Subcutaneous abdominal adipose tissue (tissue), 5 donors: ENCODE measurements around the gene EIPR1.

Experiments used
- H3K27ac ChIP-seq: one replicate; pipeline ENCODE4 v1.7.0; 2013; ENCODE audit warnings: low read depth, mild to moderate bottlenecking, inconsistent platforms, low read length, moderate library complexity
- H3K27me3 ChIP-seq, 5 donors: one replicate each; pipeline ENCODE4 v1.7.0; 2013; ENCODE audit warnings: low read length in 5 of 5, inconsistent platforms in 1 of 5; ENCODE audit not compliant: control insufficient read depth in 5 of 5, insufficient read depth in 4 of 5
- H3K36me3 ChIP-seq, 5 donors: one replicate each; pipeline ENCODE4 v1.7.0; 2013; ENCODE audit warnings: low read length in 5 of 5; ENCODE audit not compliant: control insufficient read depth in 5 of 5, insufficient read depth in 5 of 5
- H3K4me1 ChIP-seq, 5 donors: one replicate each; pipeline ENCODE4 v1.7.0; 2013; ENCODE audit warnings: low read length in 5 of 5, mild to moderate bottlenecking in 3 of 5, moderate library complexity in 1 of 5; ENCODE audit not compliant: control insufficient read depth in 5 of 5, insufficient read depth in 5 of 5
- H3K4me3 ChIP-seq, 5 donors: one replicate each; pipeline ENCODE4 v1.7.0; 2013; ENCODE audit warnings: low read length in 5 of 5, low read depth in 1 of 5
- H3K9ac ChIP-seq, 5 donors: one replicate each; pipeline ENCODE4 v1.7.0; 2013; ENCODE audit warnings: low read length in 5 of 5, mild to moderate bottlenecking in 4 of 5, moderate library complexity in 3 of 5
- H3K9me3 ChIP-seq, 5 donors: one replicate each; pipeline ENCODE4 v1.7.0; 2013; ENCODE audit warnings: low read length in 5 of 5; ENCODE audit not compliant: control insufficient read depth in 5 of 5
- donor health status: healthy.
- donor health status: healthy.
- donor health status: healthy.
- donor health status: healthy.
- donor health status: healthy.

Gene EIPR1

GRCh38 chr2:3309496-3310355, 67.9 kb downstream of the EIPR1 start:
- Histone ChIP-seq H3K4me1 (peaks cover 0 to 10% (median 6%) of the 10 kb centered on the region in 5 donors), H3K9me3 (no peaks in the 10 kb centered on the region), H3K27me3 (no peaks in the 10 kb centered on the region), H3K36me3 (no peaks in the 10 kb centered on the region), H3K9ac (no peak overlapping the region), H3K27ac (no peak overlapping the region), H3K4me3 (no peak overlapping the region)

- H3K4me1 ChIP-seq: peaks cover 2 to 6% (median 5%) of the 10 kb centered on the region in 5 donors
- H3K9me3 ChIP-seq: no peaks in the 10 kb centered on the region
- no peaks in the 10 kb centered on the region for H3K36me3 ChIP-seq
- no peaks in the 10 kb centered on the region for H3K27me3 ChIP-seq
- H3K9ac ChIP-seq: no peak overlapping the region
- no peak overlapping the region for H3K4me3 ChIP-seq
- no peak overlapping the region for H3K27ac ChIP-seq
These were observed 69.7 kb downstream of the EIPR1 start for GRCh38 chr2:3307901-3308300.

- H3K27ac ChIP-seq: no peak overlapping the region
- no peak overlapping the region for H3K9ac ChIP-seq
- H3K36me3 ChIP-seq: peaks cover 0 to 3% (median 0%) of the 10 kb centered on the region in 5 donors
- H3K4me1 ChIP-seq: peaks cover 2 to 7% (median 5%) of the 10 kb centered on the region in 5 donors
- no peaks in the 10 kb centered on the region for H3K9me3 ChIP-seq
- no peak overlapping the region for H3K4me3 ChIP-seq
- no peaks in the 10 kb centered on the region for H3K27me3 ChIP-seq
These were observed 70.4 kb downstream of the EIPR1 start for GRCh38 chr2:3307236-3307635.

- peaks cover 0 to 9% (median 3%) of the 10 kb centered on the region in 5 donors for H3K36me3 ChIP-seq
- H3K4me1 ChIP-seq: peaks cover 2 to 7% (median 5%) of the 10 kb centered on the region in 5 donors
- H3K4me3 ChIP-seq: no peak overlapping the region
- H3K27ac ChIP-seq: no peak overlapping the region
- H3K27me3 ChIP-seq: no peaks in the 10 kb centered on the region
- no peaks in the 10 kb centered on the region for H3K9me3 ChIP-seq
- H3K9ac ChIP-seq: no peak overlapping the region
These were observed 71.7 kb downstream of the EIPR1 start for GRCh38 chr2:3305952-3306351.

- no peak overlapping the region for H3K4me3 ChIP-seq
- no peaks in the 10 kb centered on the region for H3K9me3 ChIP-seq
- H3K4me1 ChIP-seq: peaks cover 2 to 7% (median 5%) of the 10 kb centered on the region in 5 donors
- H3K9ac ChIP-seq: no peak overlapping the region
- no peak overlapping the region for H3K27ac ChIP-seq
- no peaks in the 10 kb centered on the region for H3K27me3 ChIP-seq
- peaks cover 0 to 9% (median 3%) of the 10 kb centered on the region in 5 donors for H3K36me3 ChIP-seq
These were observed 72.2 kb downstream of the EIPR1 start for GRCh38 chr2:3305431-3305830.

GRCh38 chr2:3303583-3304406, 73.8 kb downstream of the EIPR1 start:
- Histone ChIP-seq H3K27me3 (no peaks in the 10 kb centered on the region), H3K36me3 (peaks cover 0 to 9% (median 3%) of the 10 kb centered on the region in 5 donors), H3K9ac (peak overlapping the region in 4 of 5 donors; percentile 6 to 74 (median 44)), H3K4me1 (peaks cover 2 to 7% (median 5%) of the 10 kb centered on the region in 5 donors), H3K4me3 (peak overlapping the region; percentile 45 to 59 (median 54)), H3K9me3 (no peaks in the 10 kb centered on the region), H3K27ac (no peak overlapping the region)

- Histone ChIP-seq H3K9me3 (no peaks in the 10 kb centered on the region), H3K36me3 (peaks cover 0 to 9% (median 3%) of the 10 kb centered on the region in 5 donors), H3K9ac (peak overlapping the region in 4 of 5 donors; percentile 6 to 74 (median 44)), H3K27me3 (no peaks in the 10 kb centered on the region), H3K4me1 (peaks cover 2 to 7% (median 5%) of the 10 kb centered on the region in 5 donors), H3K4me3 (peak overlapping the region; percentile 45 to 59 (median 54)), H3K27ac (no peak overlapping the region)
These were observed 74.7 kb downstream of the EIPR1 start for GRCh38 chr2:3302751-3303582.

- H3K9ac ChIP-seq: no peak overlapping the region
- H3K4me1 ChIP-seq: peaks cover 2 to 7% (median 5%) of the 10 kb centered on the region in 5 donors
- no peak overlapping the region for H3K27ac ChIP-seq
- H3K36me3 ChIP-seq: peaks cover 0 to 9% (median 3%) of the 10 kb centered on the region in 5 donors
- H3K4me3 ChIP-seq: no peak overlapping the region
- H3K9me3 ChIP-seq: no peaks in the 10 kb centered on the region
- H3K27me3 ChIP-seq: no peaks in the 10 kb centered on the region
These were observed 75.2 kb downstream of the EIPR1 start for GRCh38 chr2:3302421-3302750.

- no peak overlapping the region for H3K27ac ChIP-seq
- no peaks in the 10 kb centered on the region for H3K9me3 ChIP-seq
- no peaks in the 10 kb centered on the region for H3K27me3 ChIP-seq
- peaks cover 0 to 13% (median 3%) of the 10 kb centered on the region in 5 donors for H3K36me3 ChIP-seq
- no peak overlapping the region for H3K9ac ChIP-seq
- no peak overlapping the region for H3K4me3 ChIP-seq
- H3K4me1 ChIP-seq: peaks cover 2 to 7% (median 5%) of the 10 kb centered on the region in 5 donors
These were observed 76.6 kb downstream of the EIPR1 start for GRCh38 chr2:3301001-3301400.
